ENCODE data around the gene USB1.

- TF ChIP-seq CTCF (IDR thresholded peaks at IDR 0.05) (no peak), POLR2A (IDR thresholded peaks at IDR 0.05) (no peak)
These were observed 50.8 kb downstream of the USB1 start for GRCh38 chr16:58051821-58052603.

All from heart left ventricle (tissue), 13 donors.